HepG2 (cell line): ENCODE results near the gene SNX30. TPM values are rescaled to one million over a fixed set of nuclear protein-coding genes. Genes with fewer than 3 reads are reported as not detected.

Experiments used
- ATAC-seq: fragments of 200-7000 bp; cut with Tn5 transposase; 3 replicates; pipeline ENCODE4 v1.9.1; 2020; ENCODE audit warnings: mild to moderate bottlenecking, moderate library complexity
- BruUV-seq: library from RNA; stranded (reverse); fragments of 400-500 nt; replicated peaks from 2 replicates; lab custom pipeline; 2021; lab: Mats Ljungman, UMichigan
- CTCF ChIA-PET: fragments of 300-600 bp; formaldehyde crosslinking; extraction: SDS; loops from one replicate; lab custom pipeline; 2021; ENCODE audit warnings: low total read pairs, inconsistent platforms, low intra/inter-chr PET ratio; lab: Yijun Ruan, JAX
- POLR2A ChIA-PET: fragments of 350-600 bp; sonication (Branson Sonifier 250); formaldehyde crosslinking; loops from one replicate; lab custom pipeline; 2020; ENCODE audit warnings: antibody characterized with exemption, inconsistent platforms; lab: Yijun Ruan, JAX
- DNase-seq: peaks from one replicate; pipeline ENCODE4 v3.0.0-alpha.2; 2015; ENCODE audit warnings: low spot score
- FAIRE-seq: peaks from 3 replicates; lab custom pipeline; 2011; peaks lifted over from hg19 to GRCh38; lab: Jason Lieb, UNC
- H2AFZ ChIP-seq: one replicate; pipeline ENCODE4 v1.6.1; 2011; ENCODE audit warnings: low read length, inconsistent platforms
- H3K27ac ChIP-seq: fragments of 300-600 bp; 3 replicates; pipeline ENCODE4 v1.8.0; 2011; ENCODE audit warnings: mixed run types, mild to moderate bottlenecking, mixed read lengths, low read length, inconsistent platforms; ENCODE audit not compliant: insufficient read depth; ENCODE audit errors: extremely low read length
- H3K27me3 ChIP-seq, 2 experiments: fragments of 200-600 bp in 1 of 2; 2 replicates in 1 of 2; 3 replicates in 1 of 2; pipeline versions ENCODE4 v1.6.0 to v1.8.0; 2011; ENCODE audit warnings: low read length in 2 of 2, mild to moderate bottlenecking in 2 of 2, moderate library complexity in 2 of 2, inconsistent platforms in 1 of 2; ENCODE audit not compliant: insufficient read depth in 2 of 2, control insufficient read depth in 1 of 2
- H3K36me3 ChIP-seq, 2 experiments: fragments of 200-600 bp in 1 of 2; replicated peaks in 1 of 2; 2 replicates in 1 of 2; 3 replicates in 1 of 2; pipeline versions ENCODE4 v1.5.1 to v1.8.0; 2011; ENCODE audit warnings: low read length in 2 of 2, inconsistent platforms in 1 of 2; ENCODE audit not compliant: insufficient read depth in 2 of 2, control insufficient read depth in 1 of 2
- H3K4me1 ChIP-seq: 2 replicates; pipeline ENCODE4 v1.5.1; 2012; ENCODE audit warnings: low read length, inconsistent platforms; ENCODE audit not compliant: insufficient read depth
- H3K4me2 ChIP-seq: 2 replicates; pipeline ENCODE4 v1.6.0; 2011; ENCODE audit warnings: low read depth, low read length, inconsistent platforms
- H3K4me3 ChIP-seq, 3 experiments: fragments of 200-600 bp in 1 of 3; sonication (generic), shearing (Covaris generic) in 1 of 3; replicated peaks in 1 of 3; 2 replicates each; pipeline ENCODE4 v1.5.1; 2011 to 2016; ENCODE audit warnings: low read length in 3 of 3, inconsistent platforms in 2 of 3, low read depth in 2 of 3, mild to moderate bottlenecking in 2 of 3, control low read depth in 1 of 3, mixed read lengths in 1 of 3; ENCODE audit not compliant: insufficient read depth in 1 of 3
- H3K79me2 ChIP-seq: one replicate; pipeline ENCODE4 v1.6.1; 2011; ENCODE audit warnings: low read length, inconsistent platforms; ENCODE audit not compliant: insufficient read depth
- H3K9ac ChIP-seq: 2 replicates; pipeline ENCODE4 v1.6.0; 2011; ENCODE audit warnings: mild to moderate bottlenecking, low read depth, low read length, inconsistent platforms; ENCODE audit not compliant: insufficient read depth
- H3K9me3 ChIP-seq: 2 replicates; pipeline ENCODE4 v1.5.1; 2012; ENCODE audit warnings: mild to moderate bottlenecking, low read length
- H4K20me1 ChIP-seq: 2 replicates; pipeline ENCODE4 v1.6.0; 2011; ENCODE audit warnings: inconsistent platforms, mild to moderate bottlenecking, low read length, moderate library complexity; ENCODE audit not compliant: insufficient read depth
- CC2D1A ChIP-seq: sonication (generic); formaldehyde crosslinking; IDR thresholded peaks from 2 replicates; pipeline ENCODE4 v1.8.1; 2023; ENCODE audit warnings: mild to moderate bottlenecking, missing genetic modification reagents
- CENPT ChIP-seq: sonication (generic); formaldehyde crosslinking; IDR thresholded peaks from 2 replicates; pipeline ENCODE4 v1.8.0; 2022; ENCODE audit warnings: low read depth, mild to moderate bottlenecking, moderate library complexity, missing genetic modification reagents
- LCORL ChIP-seq, 2 experiments: fragments of 450-650 bp in 1 of 2; sonication (generic) in 1 of 2; formaldehyde crosslinking in 1 of 2; IDR thresholded peaks; 2 replicates each; pipeline versions ENCODE4 v1.5.0 to v1.6.1; 2017 to 2020; ENCODE audit warnings: antibody characterized with exemption in 1 of 2, missing genetic modification reagents in 1 of 2
- MAFG ChIP-seq: sonication (generic); formaldehyde crosslinking; IDR thresholded peaks from 2 replicates; pipeline ENCODE4 v1.5.1; 2020; ENCODE audit warnings: mild to moderate bottlenecking, missing genetic modification reagents
- MAFK ChIP-seq, 2 experiments: IDR thresholded peaks in 1 of 2; conservative IDR thresholded peaks in 1 of 2; 2 replicates each; pipeline ENCODE4 v1.6.1; 2011; ENCODE audit warnings: improper control_type of control experiment in 2 of 2, low read length in 2 of 2
- NCOA5 ChIP-seq: sonication (generic); formaldehyde crosslinking; IDR thresholded peaks from 2 replicates; pipeline ENCODE4 v1.4.0; 2020; ENCODE audit warnings: missing genetic modification reagents
- RAD51 ChIP-seq: fragments of 450-650 bp; IDR thresholded peaks from 2 replicates; pipeline ENCODE4 v1.6.1; 2016; ENCODE audit warnings: borderline replicate concordance
- SATB2 ChIP-seq: sonication (generic); formaldehyde crosslinking; IDR thresholded peaks from 2 replicates; pipeline ENCODE4 v1.5.0; 2020; ENCODE audit warnings: missing genetic modification reagents
- SSRP1 ChIP-seq: IDR thresholded peaks from 2 replicates; pipeline ENCODE4 v1.6.1; 2016; ENCODE audit warnings: control low read depth
- ZNF230 ChIP-seq: sonication (generic); formaldehyde crosslinking; IDR thresholded peaks from 2 replicates; pipeline ENCODE4 v1.4.0; 2020; ENCODE audit warnings: mild to moderate bottlenecking, missing genetic modification reagents
- ZNF256 ChIP-seq: sonication (generic); formaldehyde crosslinking; conservative IDR thresholded peaks from 2 replicates; pipeline ENCODE4 v1.4.0; 2020; ENCODE audit warnings: missing genetic modification reagents
- ZNF326 ChIP-seq: sonication (generic); formaldehyde crosslinking; IDR thresholded peaks from 2 replicates; pipeline ENCODE4 v1.4.0; 2020; ENCODE audit warnings: missing genetic modification reagents, borderline replicate concordance
- ZNF382 ChIP-seq: sonication (generic); formaldehyde crosslinking; IDR thresholded peaks from 2 replicates; pipeline ENCODE4 v1.5.0; 2020; ENCODE audit warnings: missing genetic modification reagents, mild to moderate bottlenecking, borderline replicate concordance
- ZNF496 ChIP-seq: sonication (generic); formaldehyde crosslinking; IDR thresholded peaks from 2 replicates; pipeline ENCODE4 v1.8.1; 2023; ENCODE audit warnings: mild to moderate bottlenecking, moderate library complexity, missing genetic modification reagents; ENCODE audit not compliant: insufficient replicate concordance
- ZSCAN20 ChIP-seq: sonication (generic); formaldehyde crosslinking; IDR thresholded peaks from 2 replicates; pipeline ENCODE4 v1.4.0; 2020; ENCODE audit warnings: missing genetic modification reagents, mild to moderate bottlenecking, borderline replicate concordance
- in situ Hi-C: cut with HindIII; loops from 2 replicates; pipeline ENCODE4 v1.10.0; 2017; ENCODE audit warnings: low pct_unique_long_range_greater_than_20kb; ENCODE audit not compliant: extremely low pct_ligation_motif_present
- intact Hi-C: fragments of 100-400 bp; cut with micrococcal nuclease; formaldehyde crosslinking; loops from one replicate; pipeline ENCODE4 v1.10.0; 2022; ENCODE audit not compliant: unreplicated experiment
- polyA plus RNA-seq, 8 experiments: library from polyadenylated mRNA; depleted of rRNA in 3 of 8; stranded (reverse) in 7 of 8; unstranded in 1 of 8; fragments of >200 nt; fragmentation: Illumina TruSeq in 4 of 8; extraction: Trizol in 4 of 8; gene quantifications; 2 replicates each; pipeline versions ENCODE4 v1.2.1 to v1.2.3, GENCODE V29; 2011 to 2016; ENCODE audit warnings: low read depth in 4 of 8, missing spikeins in 1 of 8, mixed read lengths in 1 of 8; ENCODE audit not compliant: insufficient read depth in 1 of 8
- total RNA-seq, 5 experiments: library from RNA; depleted of rRNA; stranded (reverse); fragments of >200 nt; fragmentation: Illumina TruSeq; extraction: Trizol; gene quantifications; 2 replicates each; pipeline ENCODE4 v1.2.3, GENCODE V29; 2016; ENCODE audit warnings: low read depth in 1 of 5
- TF ChIP-seq, protein P1 (sequence below): sonication (generic); formaldehyde crosslinking; IDR thresholded peaks from 2 replicates; pipeline ENCODE4 v1.8.0; 2022; ENCODE audit warnings: low read depth, missing genetic modification reagents
- TF ChIP-seq, protein P2 (sequence below): sonication (generic); formaldehyde crosslinking; IDR thresholded peaks from 2 replicates; pipeline ENCODE4 v1.8.0; 2022; ENCODE audit warnings: missing genetic modification reagents, mild to moderate bottlenecking, moderate library complexity, borderline replicate concordance
- TF ChIP-seq, protein P3 (sequence below): sonication (generic); formaldehyde crosslinking; IDR thresholded peaks from 2 replicates; pipeline ENCODE4 v1.4.0; 2020; ENCODE audit warnings: missing genetic modification reagents
- TF ChIP-seq, protein P4 (sequence below), 2 experiments: fragments of 450-650 bp in 1 of 2; sonication (generic) in 1 of 2; formaldehyde crosslinking; IDR thresholded peaks; 2 replicates each; pipeline versions ENCODE4 v1.5.0 to v1.8.0; 2020 to 2022; ENCODE audit warnings: mild to moderate bottlenecking in 1 of 2, missing genetic modification reagents in 1 of 2

SNX30 gene
- total and polyA plus RNA-seq, 2 of the 13 experiments (the other 11 are each of a cell fraction or from before 2014, with no cell fraction given), result 4.4 to 12.4 TPM

DNA sequence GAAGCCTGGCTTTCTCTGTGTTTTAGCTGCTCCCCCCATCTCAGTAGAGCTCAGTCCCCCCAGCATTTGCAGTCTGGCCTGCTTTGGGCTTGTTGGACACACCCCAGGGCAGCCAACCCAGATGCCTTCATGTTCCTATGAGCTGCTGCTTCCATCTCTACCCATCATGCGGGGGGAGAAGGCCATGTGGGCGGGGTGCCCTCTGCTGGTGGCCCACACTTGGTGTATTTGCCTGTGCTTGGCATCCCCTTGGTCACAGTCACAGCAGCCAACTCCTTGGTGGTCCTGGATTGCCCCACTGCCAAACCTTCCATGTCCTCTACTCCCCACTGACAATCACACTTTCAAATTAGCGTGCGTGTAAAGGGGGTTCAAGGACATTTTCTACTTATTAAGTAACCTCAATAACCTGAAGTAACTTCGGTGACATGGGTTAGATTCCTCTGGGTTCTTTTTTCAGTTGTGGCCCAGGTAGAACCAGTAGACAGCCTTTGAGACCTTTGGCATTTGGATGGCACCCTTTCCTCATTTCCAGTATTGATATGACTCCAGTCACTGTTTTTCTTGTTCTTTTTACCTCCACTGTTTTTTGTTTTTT lies 42.8 kb downstream of the SNX30 start (continued):
- TF ChIP-seq MAFK (conservative IDR thresholded peaks at IDR 0.05 in 1 of 2, IDR thresholded peaks at IDR 0.05 in 1 of 2; ENCODE audit: low read length in 2 of 2), result no peak

DNA sequence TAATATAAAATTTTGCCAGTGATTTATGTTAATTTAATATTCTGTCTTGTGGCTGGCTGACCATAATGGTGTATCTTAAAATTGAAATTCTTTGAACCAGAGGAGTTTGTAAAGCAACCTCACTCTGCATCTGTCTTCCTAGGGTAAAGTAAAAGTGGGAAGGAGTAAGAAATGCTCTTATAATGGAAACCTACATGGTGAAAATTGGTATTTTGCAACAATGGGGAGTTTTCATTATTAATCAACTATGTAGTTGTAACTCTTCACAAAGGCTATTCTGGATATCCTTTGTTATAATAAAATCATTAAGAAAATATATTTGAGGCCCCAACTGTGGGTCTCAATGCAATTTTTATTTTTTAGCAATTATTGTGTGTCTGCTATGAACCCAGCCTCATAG lies 44.2 kb downstream of the SNX30 start:
- TF ChIP-seq, protein P1, sequence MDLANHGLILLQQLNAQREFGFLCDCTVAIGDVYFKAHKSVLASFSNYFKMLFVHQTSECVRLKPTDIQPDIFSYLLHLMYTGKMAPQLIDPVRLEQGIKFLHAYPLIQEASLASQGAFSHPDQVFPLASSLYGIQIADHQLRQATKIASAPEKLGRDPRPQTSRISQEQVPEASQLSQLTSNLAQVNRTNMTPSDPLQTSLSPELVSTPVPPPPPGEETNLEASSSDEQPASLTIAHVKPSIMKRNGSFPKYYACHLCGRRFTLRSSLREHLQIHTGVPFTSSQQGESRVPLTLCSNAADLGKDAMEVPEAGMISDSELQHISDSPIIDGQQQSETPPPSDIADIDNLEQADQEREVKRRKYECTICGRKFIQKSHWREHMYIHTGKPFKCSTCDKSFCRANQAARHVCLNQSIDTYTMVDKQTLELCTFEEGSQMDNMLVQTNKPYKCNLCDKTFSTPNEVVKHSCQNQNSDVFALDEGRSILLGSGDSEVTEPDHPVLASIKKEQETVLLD (CRISPR knock-in tag), result no peak
- no peak for TF ChIP-seq CENPT (CRISPR knock-in tag)
- no peak for TF ChIP-seq ZNF382 (CRISPR knock-in tag)
- no peak for TF ChIP-seq SSRP1
- no peak for TF ChIP-seq ZNF496 (CRISPR knock-in tag)
- no peak for TF ChIP-seq ZNF256 (CRISPR knock-in tag)
- TF ChIP-seq LCORL (IDR thresholded peaks at IDR 0.05), result no peak
- no peak for TF ChIP-seq LCORL (CRISPR knock-in tag; IDR thresholded peaks at IDR 0.05)
- no peak for TF ChIP-seq ZNF230 (CRISPR knock-in tag)
- TF ChIP-seq, protein P2, sequence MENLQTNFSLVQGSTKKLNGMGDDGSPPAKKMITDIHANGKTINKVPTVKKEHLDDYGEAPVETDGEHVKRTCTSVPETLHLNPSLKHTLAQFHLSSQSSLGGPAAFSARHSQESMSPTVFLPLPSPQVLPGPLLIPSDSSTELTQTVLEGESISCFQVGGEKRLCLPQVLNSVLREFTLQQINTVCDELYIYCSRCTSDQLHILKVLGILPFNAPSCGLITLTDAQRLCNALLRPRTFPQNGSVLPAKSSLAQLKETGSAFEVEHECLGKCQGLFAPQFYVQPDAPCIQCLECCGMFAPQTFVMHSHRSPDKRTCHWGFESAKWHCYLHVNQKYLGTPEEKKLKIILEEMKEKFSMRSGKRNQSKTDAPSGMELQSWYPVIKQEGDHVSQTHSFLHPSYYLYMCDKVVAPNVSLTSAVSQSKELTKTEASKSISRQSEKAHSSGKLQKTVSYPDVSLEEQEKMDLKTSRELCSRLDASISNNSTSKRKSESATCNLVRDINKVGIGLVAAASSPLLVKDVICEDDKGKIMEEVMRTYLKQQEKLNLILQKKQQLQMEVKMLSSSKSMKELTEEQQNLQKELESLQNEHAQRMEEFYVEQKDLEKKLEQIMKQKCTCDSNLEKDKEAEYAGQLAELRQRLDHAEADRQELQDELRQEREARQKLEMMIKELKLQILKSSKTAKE (CRISPR knock-in tag), result no peak
- no peak for TF ChIP-seq CC2D1A (CRISPR knock-in tag)
- TF ChIP-seq SATB2 (CRISPR knock-in tag), result no peak
- TF ChIP-seq NCOA5 (CRISPR knock-in tag), result no peak
- TF ChIP-seq ZNF326, result no peak
- no peak for TF ChIP-seq MAFG (CRISPR knock-in tag)
- TF ChIP-seq, protein P3, sequence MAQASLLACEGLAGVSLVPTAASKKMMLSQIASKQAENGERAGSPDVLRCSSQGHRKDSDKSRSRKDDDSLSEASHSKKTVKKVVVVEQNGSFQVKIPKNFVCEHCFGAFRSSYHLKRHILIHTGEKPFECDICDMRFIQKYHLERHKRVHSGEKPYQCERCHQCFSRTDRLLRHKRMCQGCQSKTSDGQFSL (CRISPR knock-in tag), result no peak
- TF ChIP-seq, protein P4, sequence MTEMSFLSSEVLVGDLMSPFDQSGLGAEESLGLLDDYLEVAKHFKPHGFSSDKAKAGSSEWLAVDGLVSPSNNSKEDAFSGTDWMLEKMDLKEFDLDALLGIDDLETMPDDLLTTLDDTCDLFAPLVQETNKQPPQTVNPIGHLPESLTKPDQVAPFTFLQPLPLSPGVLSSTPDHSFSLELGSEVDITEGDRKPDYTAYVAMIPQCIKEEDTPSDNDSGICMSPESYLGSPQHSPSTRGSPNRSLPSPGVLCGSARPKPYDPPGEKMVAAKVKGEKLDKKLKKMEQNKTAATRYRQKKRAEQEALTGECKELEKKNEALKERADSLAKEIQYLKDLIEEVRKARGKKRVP (CRISPR knock-in tag; IDR thresholded peaks at IDR 0.05), result no peak
- no peak for TF ChIP-seq ZSCAN20 (CRISPR knock-in tag)
- TF ChIP-seq RAD51, result no peak
- ATAC-seq (no peak), DNase-seq (no peak), FAIRE-seq (no peak)
- intact Hi-C loops, result loop anchor here (10.0 kb wide), 1 partner anchor 350 kb away; no protein-coding TSS in a partner anchor
- Histone ChIP-seq H4K20me1 (no peaks in the 10 kb centered on the region), H3K36me3 (no peaks in the 10 kb centered on the region), H3K9ac (no peak overlapping the region), H3K27me3 (no peaks in the 10 kb centered on the region), H3K79me2 (no peaks in the 10 kb centered on the region), H3K4me1 (no peaks in the 10 kb centered on the region), H3K27ac (no peak overlapping the region), H3K9me3 (no peaks in the 10 kb centered on the region), H2AFZ (no peak overlapping the region), H3K4me2 (no peak overlapping the region), H3K4me3 (no peak overlapping the region)
- in situ Hi-C loops, result loop anchor here (10.0 kb wide), 1 partner anchor 50 kb away; no protein-coding TSS in a partner anchor
- ChIA-PET CTCF (no interaction called here), POLR2A (no interaction called here)
- no TSS peak for BruUV-seq
